ENCODE measurements around the gene LY6G5C.

GRCh38 chr6:31686483-31686882 lies 5.6 kb upstream of the LY6G5C start:
- TF ChIP-seq RBM34 (IDR thresholded peaks at IDR 0.05; ENCODE audit: borderline replicate concordance, insufficient read depth, low read length) (no peak), RAD21 (CRISPR knock-in tag; conservative IDR thresholded peaks at IDR 0.05 in 1 of 2, IDR thresholded peaks at IDR 0.05 in 1 of 2) (peak in 1 of 2 experiments; percentile 8; a peak in 2 of 4 replicates), PKNOX1 (IDR thresholded peaks at IDR 0.05) (no peak), TRIM28 (IDR thresholded peaks at IDR 0.05) (0 out of 2 replicates have a peak, but pooled peaks have one; percentile 26), PHF8 (IDR thresholded peaks at IDR 0.05; ENCODE audit: borderline replicate concordance, low read length) (no peak), MYBL2 (IDR thresholded peaks at IDR 0.05; ENCODE audit: low read depth) (no peak), MYBL2 (CRISPR knock-in tag; IDR thresholded peaks at IDR 0.05; ENCODE audit: borderline replicate concordance) (no peak), IFI16 (CRISPR knock-in tag; IDR thresholded peaks at IDR 0.05) (no peak), HCFC1 (IDR thresholded peaks at IDR 0.05; ENCODE audit: low read depth, low read length) (no peak), NFE2 (IDR thresholded peaks at IDR 0.05; ENCODE audit: low read depth) (peak; percentile 40; the same call in 1 of the 2 replicates), ZFP91 (CRISPR knock-in tag; IDR thresholded peaks at IDR 0.05) (no peak)
